ENCODE measurements around the gene OR13A1. TPM values are rescaled to one million over a fixed set of nuclear protein-coding genes. Genes with fewer than 3 reads are reported as not detected.

OR13A1 gene
- not detected in 2 replicates for total RNA-seq

GRCh38 chr10:45315508-45315907, at the start of gene OR13A1:
TSS of gene OR13A1 (minus strand) at chr10:45315608. CDS start at chr10:45304422, 11,186 bp downstream.

Other genes with a start within 250 kb of the OR13A1 start
- gene ALOX5, start 58.6 kb upstream of the OR13A1 start, total RNA-seq: not detected in 2 replicates

Measured in mammary microvascular endothelial cell (primary cell).